Keratinocyte (primary cell): ENCODE data around the gene MMD.

Experiments
- CTCF ChIP-seq, 3 experiments: IDR thresholded peaks in 1 of 3; conservative IDR thresholded peaks in 1 of 3; optimal IDR thresholded peaks in 1 of 3; 2 replicates in 2 of 3; 3 replicates in 1 of 3; pipeline versions ENCODE3 to v1.5.1; 2011; ENCODE audit warnings: low read length in 3 of 3, mild to moderate bottlenecking in 3 of 3, moderate library complexity in 2 of 3, control low read depth in 1 of 3, inconsistent platforms in 1 of 3; ENCODE audit not compliant: insufficient read depth in 2 of 3; ENCODE audit errors: extremely low read depth in 1 of 3
- EZH2 ChIP-seq: IDR thresholded peaks from one replicate; pipeline ENCODE4 v1.6.1; 2012; ENCODE audit warnings: inconsistent platforms, mild to moderate bottlenecking, low read length, moderate library complexity

GRCh38 chr17:55440391-55440790 lies 18.8 kb upstream of the MMD start:
- TF ChIP-seq CTCF (optimal IDR thresholded peaks at IDR 0.05 in 1 of 3, IDR thresholded peaks at IDR 0.05 in 1 of 3, conservative IDR thresholded peaks at IDR 0.05 in 1 of 3; ENCODE audit: extremely low read depth in 1 of 3, insufficient read depth in 2 of 3, low read length in 3 of 3) (no peak), EZH2 (no peak)
